Measurements from ENCODE around the gene IDS.

The IDS gene

DNA sequence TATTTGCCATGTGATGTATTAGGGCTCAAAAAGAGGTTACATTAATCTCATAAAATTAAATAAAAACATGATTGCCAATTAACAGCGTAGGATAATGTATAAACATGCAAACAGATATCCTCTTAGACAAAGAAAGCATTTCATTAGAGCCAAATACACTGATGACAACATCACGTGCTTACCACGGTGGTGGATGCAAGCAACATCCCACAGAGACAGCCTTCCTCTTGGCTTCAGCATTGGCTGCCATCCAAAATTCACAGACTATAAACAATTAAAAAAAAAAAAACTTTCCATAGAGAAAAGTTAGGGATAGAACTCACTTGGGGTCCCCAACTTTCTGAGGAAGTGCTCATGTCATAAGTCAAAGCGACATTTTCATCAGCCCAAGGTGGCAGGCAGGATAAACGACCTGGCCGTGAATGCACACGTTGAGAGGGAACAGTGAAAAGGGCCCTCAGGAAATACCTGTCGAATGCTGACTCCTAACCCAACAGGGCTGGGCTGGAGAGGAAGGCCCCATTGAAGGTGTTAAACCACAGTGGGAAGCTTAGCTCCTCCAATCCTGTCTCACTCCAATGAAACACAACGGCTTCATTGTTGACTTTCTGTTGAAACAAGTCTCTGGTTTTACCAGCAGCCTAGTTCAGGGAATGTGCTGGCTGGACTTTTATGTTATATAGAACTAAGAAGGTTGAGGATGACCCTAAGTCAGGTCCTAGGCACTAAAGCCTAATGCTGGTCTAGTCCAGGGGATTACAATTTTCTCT is 48.4 kb downstream of the IDS start:
- DNase-seq (ENCODE audit: low read depth), result no peak

DNA sequence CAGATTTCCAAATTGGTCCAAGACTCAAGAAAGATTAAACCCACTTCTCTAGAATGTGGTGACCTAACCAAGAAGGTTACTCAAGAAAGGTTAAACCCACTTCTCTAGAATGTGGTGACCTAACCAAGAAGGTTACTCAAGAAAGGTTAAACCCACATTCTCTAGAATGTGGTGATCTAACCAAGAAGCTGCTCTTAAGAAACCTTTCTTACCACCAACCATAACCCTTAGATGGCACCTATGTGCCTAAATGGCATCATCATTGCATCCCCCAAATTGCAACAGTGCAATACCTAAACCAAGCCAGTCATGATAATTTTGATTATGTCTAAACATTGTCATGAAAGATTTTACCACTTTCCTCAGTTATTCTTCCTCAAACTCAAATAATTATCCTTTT is 49.2 kb downstream of the IDS start:
- DNase-seq (ENCODE audit: low read depth), result no peak

- peak; percentile 62 for DNase-seq (ENCODE audit: low read depth)
These were observed 50.9 kb downstream of the IDS start for GRCh38 chrX:149453906-149454822.

DNA sequence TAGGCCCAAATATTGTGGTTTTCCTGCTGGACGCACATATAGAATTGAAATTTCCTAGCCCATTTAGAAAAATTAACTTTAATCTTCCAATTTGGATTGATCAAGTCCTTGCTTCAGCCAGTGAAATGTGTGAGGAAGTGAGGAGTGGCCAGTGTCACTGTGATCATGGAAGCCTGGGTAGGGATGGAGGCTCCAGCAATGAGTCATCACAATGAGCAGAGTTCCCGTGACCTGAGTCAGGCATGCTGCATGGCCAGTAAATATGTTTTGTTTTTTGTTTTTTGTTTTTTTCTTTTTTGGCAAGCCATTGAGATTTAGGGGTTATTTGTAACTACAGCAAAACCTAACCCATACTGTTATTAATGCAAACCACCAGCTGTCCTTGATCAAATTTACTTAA is 52.1 kb downstream of the IDS start:
- peak; percentile 59 for DNase-seq (ENCODE audit: low read depth)

GRCh38 chrX:149433451-149433850 is 71.7 kb downstream of the IDS start:
- no peak for DNase-seq (ENCODE audit: low read depth)

DNA sequence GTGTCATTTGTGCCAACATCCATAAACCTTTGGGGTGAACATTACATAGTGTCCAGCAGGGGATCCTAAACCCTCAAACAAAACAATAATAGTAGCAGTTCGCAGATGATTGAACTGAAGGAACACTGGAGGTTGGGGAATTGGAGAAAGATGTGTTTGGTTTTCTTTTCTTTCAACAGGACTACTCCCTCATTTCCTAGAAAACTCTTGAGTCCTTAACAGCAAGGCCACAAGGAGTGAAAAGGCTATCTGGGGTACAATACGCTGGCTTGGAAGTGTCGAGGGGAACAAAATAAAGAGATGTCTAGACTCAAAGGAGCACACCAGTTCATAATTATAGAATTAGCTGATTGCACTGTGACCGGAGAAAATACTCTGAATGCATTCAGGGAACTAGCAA is 72.1 kb downstream of the IDS start:
- DNase-seq (ENCODE audit: low read depth), result no peak

All from GM04503 (cell line).